HUES48 (cell line): ENCODE measurements around the gene TMEM242.

Experiments used
- H3K27ac ChIP-seq: one replicate; pipeline ENCODE4 v1.7.0; 2013; ENCODE audit warnings: low read depth, low read length, inconsistent platforms
- H3K27me3 ChIP-seq: 2 replicates; pipeline ENCODE4 v1.6.1; 2013; ENCODE audit warnings: mild to moderate bottlenecking, low read length; ENCODE audit not compliant: control insufficient read depth, insufficient read depth
- H3K36me3 ChIP-seq: 2 replicates; pipeline ENCODE4 v1.6.1; 2013; ENCODE audit warnings: low read length; ENCODE audit not compliant: control insufficient read depth, insufficient read depth
- H3K4me1 ChIP-seq: 2 replicates; pipeline ENCODE4 v1.6.1; 2013; ENCODE audit warnings: mild to moderate bottlenecking, low read length; ENCODE audit not compliant: control insufficient read depth, insufficient read depth
- H3K4me3 ChIP-seq: 2 replicates; pipeline ENCODE4 v1.5.1; 2013; ENCODE audit warnings: mild to moderate bottlenecking, low read depth, low read length
- H3K9ac ChIP-seq: 2 replicates; pipeline ENCODE4 v1.6.1; 2013; ENCODE audit warnings: mild to moderate bottlenecking, low read depth, low read length, moderate library complexity
- H3K9me3 ChIP-seq: 2 replicates; pipeline ENCODE4 v1.6.1; 2013; ENCODE audit warnings: low read length; ENCODE audit not compliant: control insufficient read depth, insufficient read depth

TMEM242 gene

DNA sequence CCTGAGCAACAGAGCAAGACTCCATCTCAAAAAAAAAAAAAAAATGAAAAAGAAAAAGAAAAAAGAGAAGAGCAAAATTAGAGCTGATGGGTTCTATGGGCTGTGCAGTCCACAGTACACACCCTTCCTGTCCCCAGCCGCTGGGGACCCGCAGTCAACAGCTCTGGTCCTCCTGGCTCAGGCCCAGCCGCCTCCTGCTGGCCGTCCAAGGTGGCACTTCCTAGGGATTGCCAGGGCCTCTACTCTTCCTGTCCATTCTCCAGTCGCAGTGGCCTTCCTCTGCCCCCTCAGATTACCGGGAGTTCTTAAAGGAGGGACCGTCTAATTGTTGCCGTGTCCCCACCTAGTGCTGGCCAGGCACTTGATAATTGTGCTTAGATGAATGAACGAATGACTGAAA lies 41.7 kb downstream of the TMEM242 start:
- Histone ChIP-seq H3K4me3 (no peak overlapping the region), H3K9ac (no peak overlapping the region), H3K27me3 (no peaks in the 10 kb centered on the region), H3K4me1 (no peaks in the 10 kb centered on the region), H3K36me3 (no peaks in the 10 kb centered on the region), H3K9me3 (no peaks in the 10 kb centered on the region), H3K27ac (no peak overlapping the region)

DNA sequence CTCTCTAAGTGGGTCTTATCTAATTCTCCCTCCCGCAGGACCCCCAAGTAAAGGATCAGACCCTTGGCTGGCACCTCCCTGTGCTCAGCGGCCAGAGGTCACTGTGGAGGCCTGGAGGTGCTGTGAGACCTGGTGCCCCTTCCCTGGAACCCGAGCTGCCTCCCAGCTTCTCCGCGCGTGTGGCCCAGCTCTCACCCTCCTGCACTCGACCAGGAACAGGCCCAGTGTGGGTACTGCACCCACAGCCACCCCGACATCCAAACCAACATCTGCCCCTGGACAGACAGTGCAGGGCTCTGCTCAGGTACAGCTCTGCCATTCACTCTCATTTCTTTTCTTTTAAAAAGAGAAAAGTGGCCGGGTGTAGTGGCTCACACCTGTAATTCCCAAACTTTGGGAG lies 42.4 kb downstream of the TMEM242 start:
- Histone ChIP-seq H3K36me3 (no peaks in the 10 kb centered on the region), H3K27me3 (no peaks in the 10 kb centered on the region), H3K27ac (no peak overlapping the region), H3K9ac (no peak overlapping the region), H3K4me3 (no peak overlapping the region), H3K4me1 (no peaks in the 10 kb centered on the region), H3K9me3 (no peaks in the 10 kb centered on the region)

DNA sequence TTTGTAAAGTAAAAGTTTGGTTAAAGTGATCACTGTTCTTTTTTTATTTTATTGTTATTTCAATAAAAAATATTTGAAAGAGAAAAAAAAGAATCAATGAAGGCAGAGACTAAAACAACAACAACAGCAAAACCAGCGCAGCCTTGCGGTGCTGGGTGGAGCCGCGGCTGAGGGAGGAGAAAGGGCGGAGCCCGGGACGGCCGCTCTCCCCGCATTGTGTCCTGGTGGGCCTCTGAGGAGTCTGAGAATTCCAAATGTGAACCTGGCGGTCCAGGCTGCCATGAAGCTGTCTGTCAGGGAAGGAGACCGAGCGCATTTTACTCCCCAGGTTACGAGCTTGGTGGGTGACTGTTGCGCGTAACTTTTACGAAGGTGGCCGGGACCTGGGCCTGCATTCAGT lies 43.2 kb downstream of the TMEM242 start:
- Histone ChIP-seq H3K36me3 (no peaks in the 10 kb centered on the region), H3K4me1 (no peaks in the 10 kb centered on the region), H3K9me3 (no peaks in the 10 kb centered on the region), H3K27me3 (no peaks in the 10 kb centered on the region), H3K27ac (no peak overlapping the region), H3K9ac (no peak overlapping the region), H3K4me3 (no peak overlapping the region)

DNA sequence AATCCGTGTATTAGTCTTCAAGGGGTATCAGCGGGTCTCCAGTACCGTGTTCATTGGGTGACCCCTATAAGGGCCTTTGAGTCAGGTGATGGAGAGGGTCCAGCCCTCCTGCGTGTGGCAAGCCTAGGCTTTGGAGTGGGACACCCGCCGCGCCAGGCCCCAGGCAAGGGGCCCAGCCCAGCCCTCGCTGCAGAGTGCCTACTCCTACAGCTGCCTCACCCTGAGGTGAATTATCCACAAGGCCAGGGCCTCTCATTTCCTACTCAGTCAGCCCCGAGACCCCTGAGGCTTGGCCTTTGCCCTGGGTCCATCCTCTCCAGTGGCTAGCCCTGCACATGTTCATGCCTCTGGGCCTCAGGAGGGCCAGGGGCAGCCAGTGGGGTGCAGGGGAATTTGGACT lies 45.1 kb downstream of the TMEM242 start:
- Histone ChIP-seq H3K9ac (no peak overlapping the region), H3K36me3 (no peaks in the 10 kb centered on the region), H3K4me3 (no peak overlapping the region), H3K27me3 (peaks cover 9% of the 10 kb centered on the region), H3K4me1 (peaks cover 7% of the 10 kb centered on the region; the same call in 1 of the 2 replicates), H3K27ac (no peak overlapping the region), H3K9me3 (no peaks in the 10 kb centered on the region)

DNA sequence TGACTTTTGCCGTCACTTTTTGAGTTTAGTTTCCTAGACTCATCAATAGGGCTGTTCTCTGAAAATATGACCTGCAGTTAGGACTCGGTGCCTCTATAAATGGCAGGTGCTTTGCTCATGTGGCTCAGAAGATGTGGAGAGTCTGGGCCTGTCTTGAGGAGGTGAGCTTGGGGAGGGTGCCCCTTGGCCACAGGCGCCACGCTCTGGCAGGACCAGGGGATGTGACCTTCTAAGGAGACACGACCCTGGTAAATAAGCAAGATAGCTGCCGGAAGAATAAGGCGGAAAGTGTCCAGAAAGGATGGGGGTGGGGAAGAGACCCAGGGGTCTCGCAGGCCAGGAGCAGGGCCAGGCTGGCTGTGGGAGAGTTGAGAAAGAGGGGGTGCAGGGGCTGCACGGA lies 46.6 kb downstream of the TMEM242 start:
- Histone ChIP-seq H3K27me3 (peaks cover 9% of the 10 kb centered on the region), H3K36me3 (no peaks in the 10 kb centered on the region), H3K4me3 (no peak overlapping the region), H3K4me1 (peaks cover 12% of the 10 kb centered on the region; the same call in 1 of the 2 replicates), H3K27ac (no peak overlapping the region), H3K9me3 (no peaks in the 10 kb centered on the region), H3K9ac (no peak overlapping the region)

DNA sequence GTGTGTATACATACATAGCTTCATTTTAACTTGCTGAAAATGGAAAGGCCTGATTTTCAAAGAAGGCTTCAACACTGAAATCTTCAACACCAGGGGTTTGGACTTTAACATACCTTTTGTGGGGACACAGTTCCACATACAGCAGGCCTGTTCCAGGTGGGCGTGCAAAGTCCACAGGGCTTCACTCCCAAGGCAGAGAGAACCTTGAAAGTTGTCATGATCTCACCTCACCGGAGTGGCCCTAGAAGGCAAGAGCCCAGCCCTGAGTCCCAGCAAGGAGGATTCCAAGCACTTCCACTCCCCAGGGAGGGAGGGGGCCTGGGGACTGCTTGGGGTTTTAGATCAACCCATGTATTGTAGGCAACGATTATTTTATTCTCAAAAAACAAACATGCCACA lies 47.2 kb downstream of the TMEM242 start:
- H3K9me3 ChIP-seq: no peaks in the 10 kb centered on the region
- no peaks in the 10 kb centered on the region for H3K36me3 ChIP-seq
- peaks cover 9% of the 10 kb centered on the region for H3K27me3 ChIP-seq
- no peak overlapping the region for H3K9ac ChIP-seq
- peaks cover 12% of the 10 kb centered on the region; the same call in 1 of the 2 replicates for H3K4me1 ChIP-seq
- no peak overlapping the region for H3K27ac ChIP-seq
- H3K4me3 ChIP-seq: no peak overlapping the region

DNA sequence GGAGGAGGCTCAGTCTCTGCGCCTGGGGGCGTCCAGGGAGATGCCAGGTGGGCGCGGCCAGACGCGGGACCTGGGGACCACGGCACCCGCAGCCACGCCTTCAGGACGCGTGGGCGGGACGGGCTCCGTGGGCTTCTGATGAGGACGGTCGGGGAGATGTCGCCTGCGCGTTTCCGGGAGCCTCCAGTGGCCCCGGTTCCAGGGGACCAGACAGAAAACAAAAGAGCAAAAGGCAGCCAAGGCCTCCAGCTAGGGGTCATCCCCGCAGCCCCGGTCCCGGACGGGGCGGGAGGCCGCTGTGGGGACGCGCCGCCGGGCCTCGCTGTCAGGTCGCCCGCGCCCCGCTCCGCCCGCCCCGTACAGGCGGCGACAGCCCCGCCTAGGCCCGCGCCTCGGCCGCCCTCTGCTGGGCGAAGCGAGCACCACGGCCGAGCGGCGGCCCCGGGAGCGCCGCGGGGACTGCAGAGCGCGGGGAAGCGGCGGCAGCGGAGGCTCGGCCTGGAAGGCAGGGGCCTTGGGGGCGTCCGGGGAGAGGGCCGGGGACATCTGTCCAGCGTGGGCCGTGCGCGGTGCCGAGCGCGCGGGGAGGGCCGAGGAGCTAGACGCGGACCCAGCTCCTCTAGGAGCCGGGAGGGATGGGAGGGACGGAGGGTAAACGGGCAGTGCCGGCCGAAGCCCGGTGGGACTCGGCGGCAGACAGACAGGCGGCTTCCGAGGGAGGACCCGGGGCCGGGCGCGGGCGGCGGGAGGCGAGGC lies 48.7 kb downstream of the TMEM242 start:
- H3K36me3 ChIP-seq: no peaks in the 10 kb centered on the region
- H3K4me1 ChIP-seq: peaks cover 12% of the 10 kb centered on the region; the same call in 1 of the 2 replicates
- peaks cover 9% of the 10 kb centered on the region for H3K27me3 ChIP-seq
- H3K27ac ChIP-seq: no peak overlapping the region
- no peak overlapping the region for H3K9ac ChIP-seq
- no peaks in the 10 kb centered on the region for H3K9me3 ChIP-seq
- H3K4me3 ChIP-seq: peak overlapping the region; percentile 68

DNA sequence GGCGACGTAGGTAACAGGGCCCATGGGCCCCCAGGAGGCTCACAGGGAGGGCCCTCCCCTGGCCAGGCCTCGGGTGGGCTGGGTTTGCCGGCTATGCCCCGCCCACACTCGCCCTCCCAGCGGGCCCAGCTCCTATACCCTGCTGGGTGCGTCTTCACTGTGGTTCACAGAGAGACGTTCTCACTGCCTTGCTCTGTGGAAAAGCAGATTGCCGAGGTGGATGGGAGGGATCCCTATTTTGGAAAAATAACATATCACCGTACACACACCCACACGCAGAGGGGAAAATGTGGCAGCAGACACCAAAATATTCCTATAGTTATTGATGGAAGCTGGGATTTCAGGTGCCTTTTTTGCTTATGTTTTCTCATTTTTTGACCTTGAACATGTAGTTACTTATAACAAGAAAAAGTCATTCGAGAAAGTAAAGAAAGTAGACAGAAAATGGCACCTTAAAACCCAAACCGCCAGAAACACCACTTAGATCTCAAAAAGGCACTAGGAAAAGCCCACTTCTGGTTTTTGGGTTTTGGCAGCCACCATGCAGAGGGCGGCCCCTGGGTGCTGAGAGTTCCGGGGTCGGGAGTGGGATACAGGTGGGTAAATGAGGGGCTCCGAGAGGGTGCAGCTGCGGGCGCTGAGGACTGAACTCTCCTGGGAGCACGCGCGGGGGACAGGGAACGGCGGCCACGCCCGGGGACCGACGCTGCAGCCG lies 49.4 kb downstream of the TMEM242 start:
- Histone ChIP-seq H3K4me1 (peaks cover 12% of the 10 kb centered on the region; the same call in 1 of the 2 replicates), H3K36me3 (no peaks in the 10 kb centered on the region), H3K4me3 (peak overlapping the region; percentile 68), H3K27ac (no peak overlapping the region), H3K9ac (no peak overlapping the region), H3K9me3 (no peaks in the 10 kb centered on the region), H3K27me3 (peaks cover 9% of the 10 kb centered on the region)

DNA sequence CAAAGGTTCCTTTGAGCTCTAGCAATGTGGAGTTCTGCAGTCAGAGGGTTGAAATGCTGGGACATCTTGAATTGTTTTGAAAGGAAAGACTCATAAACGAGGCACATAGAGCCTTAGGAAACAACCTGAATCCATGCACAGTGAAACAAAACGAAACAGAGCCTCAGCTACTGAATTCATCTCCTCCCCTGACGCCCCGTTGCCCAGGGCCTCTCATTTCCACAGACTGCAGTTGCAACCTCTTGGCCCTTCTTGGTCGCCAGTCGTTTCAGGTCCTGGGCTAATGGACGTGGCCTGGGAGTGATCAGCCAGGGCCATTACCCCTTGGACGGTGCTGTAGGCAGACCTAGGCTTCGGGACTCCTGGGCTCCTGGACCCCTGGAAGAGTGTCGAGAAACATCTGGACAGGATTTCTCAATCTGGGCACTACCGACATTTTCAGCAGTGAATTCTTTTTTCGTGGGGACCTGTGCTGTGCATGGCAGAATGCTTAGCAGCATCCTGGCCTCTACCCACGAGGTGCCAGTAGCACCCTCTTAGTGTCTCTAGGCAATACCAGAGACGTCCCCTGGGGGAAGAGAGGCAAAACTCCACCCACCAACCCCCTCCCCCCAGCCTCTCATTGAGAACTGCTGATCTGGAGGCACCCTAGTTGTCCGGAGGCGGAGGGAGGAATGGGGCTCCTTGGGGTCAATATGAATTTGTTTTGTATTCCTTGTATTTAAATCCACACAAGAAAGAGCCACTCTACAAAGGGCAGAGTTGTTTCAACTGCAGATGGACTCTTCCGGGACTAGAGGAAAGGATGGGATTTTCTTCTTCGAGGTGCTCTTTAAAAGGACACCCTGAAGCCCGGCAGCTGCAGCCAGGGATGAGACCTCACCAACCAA lies 50.2 kb downstream of the TMEM242 start:
- H3K9ac ChIP-seq: no peak overlapping the region
- no peak overlapping the region for H3K27ac ChIP-seq
- no peaks in the 10 kb centered on the region for H3K36me3 ChIP-seq

DNA sequence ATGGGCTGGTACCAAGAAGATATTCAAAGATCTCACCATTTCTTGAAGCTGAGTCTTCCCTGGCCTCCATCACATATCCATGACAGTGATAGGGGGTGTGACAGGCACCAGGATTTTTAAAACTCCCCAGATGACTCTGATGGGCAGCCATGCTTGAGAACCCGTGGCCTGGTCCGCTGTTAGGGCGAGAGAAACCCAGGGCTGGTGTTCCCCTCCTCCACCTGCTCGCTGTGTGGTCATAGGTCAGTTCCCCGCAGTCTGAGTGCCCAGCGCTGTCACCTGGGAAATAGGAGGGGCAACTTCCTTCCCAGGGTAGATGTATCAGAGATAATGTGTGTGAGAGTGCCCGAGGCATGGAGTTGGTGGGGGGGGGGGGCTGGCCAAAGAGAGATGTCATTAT lies 50.9 kb downstream of the TMEM242 start:
- Histone ChIP-seq H3K4me1 (peaks cover 12% of the 10 kb centered on the region; the same call in 1 of the 2 replicates), H3K9me3 (no peaks in the 10 kb centered on the region), H3K36me3 (no peaks in the 10 kb centered on the region), H3K9ac (no peak overlapping the region), H3K27ac (no peak overlapping the region), H3K4me3 (no peak overlapping the region), H3K27me3 (peaks cover 9% of the 10 kb centered on the region)

More for the DNA sequence above, 50.2 kb downstream of the TMEM242 start:
- Histone ChIP-seq H3K4me3 (0 out of 2 replicates have a peak overlapping the region, but pooled peaks have one; percentile 68), H3K4me1 (peaks cover 12% of the 10 kb centered on the region; the same call in 1 of the 2 replicates), H3K27me3 (peaks cover 9% of the 10 kb centered on the region), H3K9me3 (no peaks in the 10 kb centered on the region)
